ENCODE measurements around the gene NDUFS6. TPM values are rescaled to one million over a fixed set of nuclear protein-coding genes. Genes with fewer than 3 reads are reported as not detected.

The NDUFS6 gene
- total and polyA plus RNA-seq, 2 donors (not counting 1 experiment from before 2014, with no cell fraction given): 21.8 to 68.5 TPM

GRCh38 chr5:1847056-1847455 lies 45.8 kb downstream of the NDUFS6 start:
- Histone ChIP-seq H3K27ac (ENCODE audit: insufficient read depth, low read length) (no peak overlapping the region), H3K27me3 (ENCODE audit: control insufficient read depth, insufficient read depth, low read length) (peaks cover 17% of the 10 kb centered on the region), H3K9me3 (ENCODE audit: control insufficient read depth, insufficient read depth, low read depth, low read length) (no peaks in the 10 kb centered on the region), H3K79me2 (ENCODE audit: control insufficient read depth, insufficient read depth, low read length) (no peaks in the 10 kb centered on the region), H3K36me3 (ENCODE audit: control insufficient read depth, insufficient read depth, low read length) (no peaks in the 10 kb centered on the region), H3K4me1 (ENCODE audit: control insufficient read depth, extremely low read depth, insufficient read depth, low read length) (no peaks in the 10 kb centered on the region), H3K4me2 (ENCODE audit: extremely low read depth, insufficient read depth, low read length) (no peak overlapping the region), H3K9ac (ENCODE audit: insufficient read depth, low read length) (no peak overlapping the region), H3K4me3 (replicated peaks in 1 of 4; ENCODE audit: control extremely low read depth in 1 of 4, insufficient read depth in 1 of 4, low read depth in 3 of 4, low read length in 4 of 4) (no peak overlapping the region), H4K20me1 (ENCODE audit: control insufficient read depth, extremely low read depth, insufficient read depth, low read length) (no peaks in the 10 kb centered on the region), H2AFZ (ENCODE audit: low read length) (no peak overlapping the region)
- no peak for DNase-seq (ENCODE audit: low read depth in 2 of 2)
- TF ChIP-seq EZH2 (IDR thresholded peaks at IDR 0.05; ENCODE audit: low read length, missing control alignments): no peak
- TF ChIP-seq, protein P1, sequence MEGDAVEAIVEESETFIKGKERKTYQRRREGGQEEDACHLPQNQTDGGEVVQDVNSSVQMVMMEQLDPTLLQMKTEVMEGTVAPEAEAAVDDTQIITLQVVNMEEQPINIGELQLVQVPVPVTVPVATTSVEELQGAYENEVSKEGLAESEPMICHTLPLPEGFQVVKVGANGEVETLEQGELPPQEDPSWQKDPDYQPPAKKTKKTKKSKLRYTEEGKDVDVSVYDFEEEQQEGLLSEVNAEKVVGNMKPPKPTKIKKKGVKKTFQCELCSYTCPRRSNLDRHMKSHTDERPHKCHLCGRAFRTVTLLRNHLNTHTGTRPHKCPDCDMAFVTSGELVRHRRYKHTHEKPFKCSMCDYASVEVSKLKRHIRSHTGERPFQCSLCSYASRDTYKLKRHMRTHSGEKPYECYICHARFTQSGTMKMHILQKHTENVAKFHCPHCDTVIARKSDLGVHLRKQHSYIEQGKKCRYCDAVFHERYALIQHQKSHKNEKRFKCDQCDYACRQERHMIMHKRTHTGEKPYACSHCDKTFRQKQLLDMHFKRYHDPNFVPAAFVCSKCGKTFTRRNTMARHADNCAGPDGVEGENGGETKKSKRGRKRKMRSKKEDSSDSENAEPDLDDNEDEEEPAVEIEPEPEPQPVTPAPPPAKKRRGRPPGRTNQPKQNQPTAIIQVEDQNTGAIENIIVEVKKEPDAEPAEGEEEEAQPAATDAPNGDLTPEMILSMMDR (conservative IDR thresholded peaks at IDR 0.05 in 1 of 2, IDR thresholded peaks at IDR 0.05 in 1 of 2; ENCODE audit: low read depth in 1 of 2, low read length in 2 of 2): no peak

- TF ChIP-seq EZH2 (IDR thresholded peaks at IDR 0.05; ENCODE audit: low read length, missing control alignments): no peak
- TF ChIP-seq, protein P1 (conservative IDR thresholded peaks at IDR 0.05 in 1 of 2, IDR thresholded peaks at IDR 0.05 in 1 of 2; ENCODE audit: low read depth in 1 of 2, low read length in 2 of 2): no peak
- Histone ChIP-seq H4K20me1 (ENCODE audit: control insufficient read depth, extremely low read depth, insufficient read depth, low read length) (no peaks in the 10 kb centered on the region), H3K27me3 (ENCODE audit: control insufficient read depth, insufficient read depth, low read length) (peaks cover 17% of the 10 kb centered on the region), H3K4me1 (ENCODE audit: control insufficient read depth, extremely low read depth, insufficient read depth, low read length) (no peaks in the 10 kb centered on the region), H3K9me3 (ENCODE audit: control insufficient read depth, insufficient read depth, low read depth, low read length) (no peaks in the 10 kb centered on the region), H3K27ac (ENCODE audit: insufficient read depth, low read length) (no peak overlapping the region), H3K9ac (ENCODE audit: insufficient read depth, low read length) (no peak overlapping the region), H3K4me2 (ENCODE audit: extremely low read depth, insufficient read depth, low read length) (no peak overlapping the region), H3K36me3 (ENCODE audit: control insufficient read depth, insufficient read depth, low read length) (no peaks in the 10 kb centered on the region), H3K79me2 (ENCODE audit: control insufficient read depth, insufficient read depth, low read length) (no peaks in the 10 kb centered on the region), H3K4me3 (replicated peaks in 1 of 4; ENCODE audit: control extremely low read depth in 1 of 4, insufficient read depth in 1 of 4, low read depth in 3 of 4, low read length in 4 of 4) (no peak overlapping the region), H2AFZ (ENCODE audit: low read length) (no peak overlapping the region)
- DNase-seq (ENCODE audit: low read depth in 2 of 2): no peak
These were observed 46.4 kb downstream of the NDUFS6 start for GRCh38 chr5:1847611-1848010.

GRCh38 chr5:1850324-1851154 lies 49.3 kb downstream of the NDUFS6 start:
- DNase-seq (ENCODE audit: low read depth in 2 of 2): no peak
- H3K4me2 ChIP-seq (ENCODE audit: extremely low read depth, insufficient read depth, low read length): no peak overlapping the region
- no peak overlapping the region for H3K27ac ChIP-seq (ENCODE audit: insufficient read depth, low read length)
- no peak overlapping the region for H3K4me3 ChIP-seq (replicated peaks in 1 of 4; ENCODE audit: control extremely low read depth in 1 of 4, insufficient read depth in 1 of 4, low read depth in 3 of 4, low read length in 4 of 4)
- TF ChIP-seq, protein P1 (conservative IDR thresholded peaks at IDR 0.05 in 1 of 2, IDR thresholded peaks at IDR 0.05 in 1 of 2; ENCODE audit: low read depth in 1 of 2, low read length in 2 of 2): no peak
- TF ChIP-seq EZH2 (IDR thresholded peaks at IDR 0.05; ENCODE audit: low read length, missing control alignments): no peak
- no peaks in the 10 kb centered on the region for H3K79me2 ChIP-seq (ENCODE audit: control insufficient read depth, insufficient read depth, low read length)
- H3K9ac ChIP-seq (ENCODE audit: insufficient read depth, low read length): no peak overlapping the region
- H4K20me1 ChIP-seq (ENCODE audit: control insufficient read depth, extremely low read depth, insufficient read depth, low read length): no peaks in the 10 kb centered on the region
- H3K36me3 ChIP-seq (ENCODE audit: control insufficient read depth, insufficient read depth, low read length): no peaks in the 10 kb centered on the region
- H2AFZ ChIP-seq (ENCODE audit: low read length): no peak overlapping the region
- H3K4me1 ChIP-seq (ENCODE audit: control insufficient read depth, extremely low read depth, insufficient read depth, low read length): no peaks in the 10 kb centered on the region
- no peaks in the 10 kb centered on the region for H3K9me3 ChIP-seq (ENCODE audit: control insufficient read depth, insufficient read depth, low read depth, low read length)
- peaks cover 21% of the 10 kb centered on the region for H3K27me3 ChIP-seq (ENCODE audit: control insufficient read depth, insufficient read depth, low read length)

Data from fibroblast of lung (primary cell).